ENCODE measurements around the gene RAB25.

Gene RAB25

GRCh38 chr1:156081180-156081916, 20.4 kb downstream of the RAB25 start:
- no peak for DNase-seq

DNA sequence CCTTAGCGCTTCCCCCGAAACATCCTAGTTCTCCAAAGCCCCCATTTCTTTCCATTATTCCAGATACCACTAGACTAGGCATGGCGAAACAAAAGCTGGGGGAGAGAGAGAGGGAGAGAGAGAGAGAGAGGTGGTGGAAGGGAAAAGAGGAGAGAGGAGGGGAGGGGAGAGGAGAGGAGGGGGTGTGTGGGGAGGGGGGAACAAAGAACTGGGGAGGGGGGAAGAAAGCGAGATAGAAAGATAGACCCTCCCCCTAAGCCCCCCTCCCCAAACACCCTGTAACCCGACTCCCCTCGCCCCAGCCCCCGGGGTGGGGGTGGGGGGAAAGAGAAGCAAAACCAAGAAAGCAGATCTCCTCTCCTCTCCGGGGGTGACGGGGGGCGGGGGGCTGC, 21.0 kb downstream of the RAB25 start:
- no peak for DNase-seq

DNA sequence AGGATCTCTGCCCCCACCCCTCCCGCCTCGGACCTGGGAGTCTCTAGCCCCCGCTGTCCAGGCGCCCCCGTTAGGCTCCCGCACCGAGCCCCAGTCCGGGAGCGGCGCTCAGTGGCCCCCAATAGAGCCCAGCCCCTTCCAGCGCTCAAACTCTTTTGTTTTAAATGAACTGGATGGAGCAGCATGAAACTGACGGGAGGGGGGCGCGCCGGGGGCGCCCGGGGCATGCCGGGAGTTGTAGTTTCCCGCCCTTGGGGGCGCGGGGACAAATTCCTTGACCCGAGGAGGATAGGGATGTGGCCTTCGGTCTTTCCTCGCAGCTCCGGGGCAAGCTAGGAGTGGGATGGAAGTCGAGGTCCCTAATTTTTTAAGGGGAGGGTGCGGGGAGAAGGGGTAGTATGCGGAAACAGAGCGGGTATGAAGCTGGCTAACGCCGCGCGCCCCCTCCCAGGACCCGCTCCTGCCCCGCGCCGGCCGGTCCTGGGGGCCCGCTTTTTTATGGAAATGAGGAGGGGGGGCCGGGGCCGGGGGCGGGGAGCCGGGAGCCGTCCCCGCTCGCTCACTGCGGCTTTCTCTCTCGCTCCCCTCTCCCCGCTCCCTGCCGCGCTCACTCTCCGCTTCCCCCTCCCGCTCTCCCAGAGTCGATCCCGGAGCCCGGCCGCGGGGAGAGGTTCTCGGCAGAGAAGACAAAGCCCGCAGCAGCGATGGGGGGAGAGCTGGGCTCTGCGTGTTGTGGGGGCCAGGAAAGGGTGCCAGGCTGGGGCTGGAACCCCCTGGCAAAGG, 21.5 kb downstream of the RAB25 start, which contains the start of gene MEX3A:
TSS of gene MEX3A (minus strand) at position 157 of the 783 bp plus-strand sequence. CDS start 467 bp downstream, outside the sequence.
- DNase-seq: peak; percentile 21 to 30

- no peak for DNase-seq
Observed at GRCh38 chr1:156083800-156084790, 23.1 kb downstream of the RAB25 start.

DNA sequence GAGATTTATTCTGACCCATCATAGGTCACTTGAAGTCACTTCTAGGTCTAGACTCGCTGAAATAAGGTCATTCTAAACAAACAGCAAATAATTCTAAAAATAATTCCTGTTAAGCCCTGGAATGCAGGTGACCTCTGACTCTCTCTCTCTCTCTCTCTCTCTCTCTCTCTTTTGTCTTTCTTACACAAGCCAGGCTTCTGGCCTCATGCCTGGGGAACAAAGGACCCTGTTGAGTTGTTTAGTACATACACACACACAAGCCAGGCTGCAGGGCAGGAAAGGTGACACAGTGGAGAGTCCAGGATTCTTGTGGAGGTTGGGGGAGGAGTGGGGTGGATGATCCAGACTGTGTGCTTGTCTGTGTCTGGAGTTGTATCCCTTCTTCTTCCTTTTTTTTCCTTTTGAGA, 25.3 kb downstream of the RAB25 start:
- no peak for DNase-seq

DNA sequence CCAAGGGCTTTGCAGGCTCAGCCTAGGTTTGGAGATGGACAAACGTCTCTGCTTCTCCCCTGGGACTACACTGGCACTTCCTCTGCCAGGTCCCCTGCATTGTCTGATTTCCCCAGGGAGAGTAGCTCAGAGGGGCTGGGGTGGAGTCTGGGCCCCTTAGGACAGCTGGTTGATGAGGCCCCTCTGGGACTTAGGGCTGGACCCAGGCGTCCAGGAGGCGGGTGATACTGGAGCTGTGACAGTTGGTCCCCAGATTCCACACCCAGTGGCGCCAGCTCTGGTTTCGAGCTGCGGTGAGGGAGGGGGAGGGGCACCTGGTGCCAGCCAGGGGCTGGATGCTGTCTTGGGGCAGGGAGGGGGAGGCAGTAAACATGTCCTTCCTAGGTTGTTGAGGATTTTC, 28.7 kb downstream of the RAB25 start:
- DNase-seq: no peak

DNA sequence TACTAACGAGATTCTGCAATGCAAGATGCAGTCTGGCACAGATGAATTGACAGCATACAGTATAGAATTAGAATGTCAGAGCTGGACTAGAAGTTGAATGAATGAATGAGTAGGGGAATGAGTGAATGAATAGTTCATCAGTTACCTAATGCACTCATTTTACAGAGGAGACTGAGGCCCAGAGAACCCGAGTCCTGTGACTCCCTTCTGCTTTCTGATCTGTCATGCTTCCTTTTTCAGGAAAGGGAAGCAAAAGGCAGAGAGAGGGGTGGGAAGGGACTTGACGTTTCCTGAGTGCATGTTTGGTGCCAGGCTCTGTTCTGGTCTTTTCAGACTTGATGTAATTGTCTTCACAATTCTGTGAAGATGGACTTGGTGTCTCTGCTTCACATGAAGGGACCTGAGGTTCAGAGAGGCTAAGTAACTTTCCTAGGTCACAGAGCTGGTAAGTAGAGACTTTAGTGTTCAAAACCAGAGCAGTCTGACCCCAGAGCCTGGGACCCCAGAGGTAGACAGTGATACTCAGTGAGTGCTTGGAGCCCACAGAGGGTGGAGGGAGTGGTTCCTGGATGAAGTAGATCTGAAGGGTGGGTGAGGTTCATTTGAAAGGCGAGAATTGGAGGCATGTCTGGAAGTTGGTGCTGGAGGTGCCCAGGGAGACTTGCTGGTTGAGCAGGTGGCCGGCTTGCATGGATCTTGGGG, 29.3 kb downstream of the RAB25 start:
- no peak for DNase-seq

DNA sequence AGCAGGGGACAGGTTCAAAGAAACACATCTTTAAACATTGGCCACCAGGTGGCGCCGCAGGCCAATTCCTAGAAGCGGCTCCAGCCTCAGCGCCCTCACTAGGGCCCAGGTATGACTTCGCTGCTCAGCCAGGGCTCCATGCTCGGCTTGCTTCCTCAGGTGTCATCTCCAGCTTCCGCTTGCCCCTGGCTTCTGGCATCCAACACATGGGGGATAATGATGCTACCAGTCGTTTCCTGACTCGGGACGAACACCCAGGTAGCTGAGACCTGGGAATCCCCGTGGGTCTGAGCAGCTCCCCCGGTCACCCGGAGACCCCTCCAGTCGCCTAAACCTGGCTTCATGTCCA, 29.9 kb downstream of the RAB25 start:
- DNase-seq: peak; percentile 42 to 59

DNA sequence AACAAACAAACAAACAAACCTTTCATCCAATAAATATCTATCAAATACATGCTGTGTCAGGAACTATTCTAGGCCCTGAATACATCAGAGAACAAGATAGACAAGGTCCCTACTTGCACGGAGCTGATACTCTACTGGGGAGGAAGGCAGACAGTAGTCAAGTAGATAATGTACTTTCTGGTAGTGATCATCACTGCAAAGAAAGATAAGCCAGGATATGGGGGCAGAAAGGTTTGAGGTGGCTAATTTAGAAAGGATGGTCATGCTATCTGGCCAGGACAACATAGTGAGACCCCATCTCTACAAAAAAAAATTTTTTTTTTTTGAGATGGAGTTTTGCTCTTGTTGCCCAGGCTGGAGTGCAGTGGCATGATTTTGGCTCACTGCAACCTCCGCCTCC, 30.6 kb downstream of the RAB25 start:
- no peak for DNase-seq

DNA sequence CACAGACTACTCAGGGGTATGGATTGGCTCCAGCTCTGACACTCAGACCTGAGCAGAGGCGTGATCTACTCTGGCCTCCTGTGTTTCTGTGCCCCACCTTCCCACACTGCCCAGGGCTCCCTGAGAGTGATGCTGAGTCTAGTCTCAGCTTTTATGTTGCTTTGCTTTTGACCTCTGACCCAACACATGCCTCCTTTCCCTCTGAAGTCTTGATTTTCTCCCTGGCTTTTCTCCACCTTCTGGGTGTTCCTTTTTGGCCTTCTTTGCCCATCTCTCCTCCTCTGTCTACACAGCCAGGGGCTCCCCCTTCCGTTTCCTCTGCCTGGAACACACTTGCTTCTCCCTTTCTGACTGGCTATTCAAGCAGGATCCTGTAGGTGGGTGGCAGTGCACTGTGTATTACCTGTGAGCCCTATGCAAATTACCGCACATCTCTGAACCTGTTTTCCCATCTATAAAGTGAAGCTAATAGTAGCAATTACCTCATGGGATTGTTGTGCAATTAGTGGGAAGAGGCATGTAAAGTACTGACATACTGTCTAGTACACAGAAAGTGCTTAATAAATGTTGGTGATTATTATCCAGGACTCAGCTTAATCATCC, 35.0 kb downstream of the RAB25 start:
- no peak for DNase-seq

GRCh38 chr1:156096640-156097391, 35.9 kb downstream of the RAB25 start:
- DNase-seq: peak; percentile 85 to 89

- no peak for DNase-seq
Observed at GRCh38 chr1:156097499-156098178, 36.7 kb downstream of the RAB25 start.

DNA sequence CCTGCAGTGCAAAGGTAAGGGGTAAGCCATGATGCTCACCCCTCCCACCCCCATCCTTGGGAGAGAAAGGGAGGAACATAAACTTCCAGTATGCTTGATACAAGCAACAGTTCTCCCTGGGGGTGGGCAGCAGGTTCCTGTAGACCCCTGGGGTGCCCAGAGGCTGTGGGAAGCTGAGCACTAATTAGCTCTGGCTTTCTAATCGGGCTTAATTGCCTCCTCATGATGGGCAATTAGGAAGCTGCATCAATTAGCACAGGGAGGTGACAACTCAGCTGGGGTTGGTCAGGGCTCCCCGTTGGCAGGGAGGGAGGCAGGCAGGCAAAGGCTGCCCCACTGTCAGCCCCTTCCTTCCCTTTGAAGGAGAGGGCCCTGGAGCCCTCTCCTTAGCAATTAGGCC, 37.8 kb downstream of the RAB25 start:
- DNase-seq: no peak

GRCh38 chr1:156099282-156099681, 38.3 kb downstream of the RAB25 start:
- DNase-seq: no peak

GRCh38 chr1:156100205-156100995, 39.4 kb downstream of the RAB25 start:
- DNase-seq: no peak

GRCh38 chr1:156101880-156102279, 40.9 kb downstream of the RAB25 start:
- no peak for DNase-seq

GRCh38 chr1:156102633-156103511, 41.9 kb downstream of the RAB25 start:
- DNase-seq: no peak

- no peak for DNase-seq
Observed at GRCh38 chr1:156103521-156103947, 42.6 kb downstream of the RAB25 start.
